CD4-positive, alpha-beta memory T cell (primary cell): ENCODE data around the gene NCLN. TPM values are rescaled to one million over a fixed set of nuclear protein-coding genes. Genes with fewer than 3 reads are reported as not detected.
A peak's percentile ranks its signal among the peaks of the same experiment; 100 is the strongest.

Source experiments
- CTCF ChIA-PET: fragments of 350-600 bp; sonication (Branson Sonifier 250); formaldehyde crosslinking; loops from one replicate; lab custom pipeline; 2021; ENCODE audit warnings: inconsistent platforms; ENCODE audit not compliant: partially characterized antibody; lab: Charles Lee
- POLR2A ChIA-PET: fragments of 350-600 bp; sonication (Branson Sonifier 250); formaldehyde crosslinking; loops from one replicate; lab custom pipeline; 2021; ENCODE audit not compliant: partially characterized antibody; lab: Charles Lee
- DNase-seq, 5 donors: peaks; one replicate each; pipeline versions ENCODE4 v3.0.0 to v3.0.0-alpha.2; 2020 to 2022; ENCODE audit warnings: mixed read lengths in 1 of 5
- H3K27ac ChIP-seq: one replicate; pipeline ENCODE4 v1.7.0; 2013; ENCODE audit warnings: low read depth, low read length
- H3K27me3 ChIP-seq: 2 replicates; pipeline ENCODE4 v1.7.0; 2013; ENCODE audit warnings: mild to moderate bottlenecking, low read length, moderate library complexity; ENCODE audit not compliant: insufficient read depth
- H3K36me3 ChIP-seq: 2 replicates; pipeline ENCODE4 v1.7.0; 2013; ENCODE audit warnings: mild to moderate bottlenecking, low read length, moderate library complexity; ENCODE audit not compliant: insufficient read depth
- H3K4me1 ChIP-seq: 2 replicates; pipeline ENCODE4 v1.7.0; 2013; ENCODE audit warnings: mild to moderate bottlenecking, low read length, moderate library complexity; ENCODE audit not compliant: insufficient read depth
- H3K4me3 ChIP-seq, 2 donors: one replicate each; pipeline ENCODE4 v1.7.0; 2013; ENCODE audit warnings: low read length in 2 of 2, mild to moderate bottlenecking in 1 of 2
- H3K9me3 ChIP-seq, 2 donors: one replicate each; pipeline ENCODE4 v1.7.0; 2013; ENCODE audit warnings: low read length in 2 of 2, control low read depth in 1 of 2; ENCODE audit not compliant: control insufficient read depth in 1 of 2
- H3K27ac Mint-ChIP-seq, 7 donors: one replicate each; pipeline ENCODE4 v1.8.0; 2020 to 2021; ENCODE audit warnings: mixed read lengths in 7 of 7, mild to moderate bottlenecking in 6 of 7, inconsistent platforms in 3 of 7, moderate library complexity in 3 of 7
- H3K27me3 Mint-ChIP-seq, 2 donors: one replicate each; pipeline ENCODE4 v1.8.0; 2020 to 2021; ENCODE audit warnings: mixed read lengths in 2 of 2
- H3K36me3 Mint-ChIP-seq, 2 donors: one replicate each; pipeline ENCODE4 v1.8.0; 2020 to 2021; ENCODE audit warnings: mixed read lengths in 2 of 2, inconsistent platforms in 1 of 2, mild to moderate bottlenecking in 1 of 2
- H3K4me1 Mint-ChIP-seq, 4 donors: one replicate each; pipeline ENCODE4 v1.8.0; 2020 to 2021; ENCODE audit warnings: mixed read lengths in 4 of 4, mild to moderate bottlenecking in 1 of 4
- H3K4me3 Mint-ChIP-seq, 8 donors: one replicate each; pipeline ENCODE4 v1.8.0; 2020 to 2021; ENCODE audit warnings: mixed read lengths in 8 of 8, mild to moderate bottlenecking in 7 of 8, moderate library complexity in 6 of 8, inconsistent platforms in 3 of 8
- H3K9me3 Mint-ChIP-seq, 8 donors: one replicate each; pipeline ENCODE4 v1.8.0; 2020 to 2021; ENCODE audit warnings: mixed read lengths in 8 of 8, mild to moderate bottlenecking in 5 of 8, inconsistent platforms in 3 of 8, moderate library complexity in 1 of 8
- intact Hi-C: fragments of 100-400 bp; cut with micrococcal nuclease; formaldehyde crosslinking; loops from one replicate; pipeline ENCODE4 v1.15.1; 2023
- polyA plus RNA-seq, 2 donors: library from polyadenylated mRNA; unstranded; fragments of 300-500 nt; fragmentation: Illumina TruSeq; gene quantifications; one replicate each; pipeline ENCODE4 v1.2.3, GENCODE V29; 2021
- total RNA-seq, 2 experiments: library from RNA; stranded (reverse); gene quantifications; one replicate each; pipeline ENCODE4 v1.2.3, GENCODE V29; 2021

Gene NCLN
- total and polyA plus RNA-seq, 4 experiments from 2014 or later: 25.1 to 59.3 (median 49.3) TPM

- intact Hi-C loops: loop anchor here (1.0 to 5.0 kb wide), 2 partner anchors 8 to 45 kb away; partner anchors contain the start of gene NCLN
- Histone ChIP-seq H3K27ac (peak overlapping the region; percentile 80), H3K9me3 (no peaks in the 10 kb centered on the region), H3K36me3 (peaks cover 16% of the 10 kb centered on the region), H3K4me1 (peaks cover 27% of the 10 kb centered on the region), H3K27me3 (no peaks in the 10 kb centered on the region), H3K4me3 (peak overlapping the region; percentile 67 to 68)
- Mint-ChIP-seq H3K4me3 (peak overlapping the region; percentile 80 to 90 (median 84)), H3K9me3 (peaks cover 0 to 2% (median 0%) of the 10 kb centered on the region in 8 donors), H3K27me3 (no peaks in the 10 kb centered on the region), H3K36me3 (peaks cover 16 to 21% of the 10 kb centered on the region in 2 donors), H3K4me1 (peaks cover 12 to 42% (median 23%) of the 10 kb centered on the region in 4 donors), H3K27ac (peak overlapping the region; percentile 92 to 98 (median 96))
- POLR2A ChIA-PET: interaction anchor here (0.9 to 2.4 kb wide), 6 partner anchors 9 to 226 kb away, joined by 3 to 23 read pairs (median 4); partner anchors contain the start of gene NCLN
- peak; percentile 56 to 89 (median 64) for DNase-seq
- CTCF ChIA-PET: interaction anchor here (0.5 to 2.0 kb wide), 5 partner anchors 13 to 107 kb away, joined by 3 to 8 read pairs (median 4); no protein-coding TSS in a partner anchor
These were observed 8.8 kb upstream of the NCLN start for GRCh38 chr19:3176715-3177501.

GRCh38 chr19:3178377-3178972, 7.3 kb upstream of the NCLN start, which contains the start of gene S1PR4:
S1PR4 (plus strand) TSS chr19:3178769; CDS start chr19:3178793, 24 bp downstream.
- Mint-ChIP-seq H3K9me3 (peaks cover 0 to 2% (median 0%) of the 10 kb centered on the region in 8 donors), H3K27ac (peak within 1 kb of the TSS; percentile 93 to 99 (median 95)), H3K36me3 (peaks cover 21 to 27% of the 10 kb centered on the region in 2 donors), H3K4me3 (peak within 1 kb of the TSS; percentile 96 to 100 (median 99)), H3K27me3 (no peaks in the 10 kb centered on the region), H3K4me1 (peaks cover 17 to 50% (median 24%) of the 10 kb centered on the region in 4 donors)
- peaks cover 16% of the 10 kb centered on the region for H3K36me3 ChIP-seq
- H3K9me3 ChIP-seq: no peaks in the 10 kb centered on the region
- peaks cover 41% of the 10 kb centered on the region for H3K4me1 ChIP-seq
- H3K27ac ChIP-seq: peak within 1 kb of the TSS; percentile 86
- no peaks in the 10 kb centered on the region for H3K27me3 ChIP-seq
- ChIA-PET CTCF (interaction anchor here (1.5 to 1.6 kb wide), 2 partner anchors 50 to 228 kb away, joined by 5 to 7 read pairs; no protein-coding TSS in a partner anchor), POLR2A (interaction anchor here (0.7 to 2.1 kb wide), 7 partner anchors 9 to 228 kb away, joined by 3 to 12 read pairs (median 4); no protein-coding TSS in a partner anchor)
- intact Hi-C loops: loop anchor here (2.0 to 5.0 kb wide), 2 partner anchors 16 to 46 kb away; no protein-coding TSS in a partner anchor
- peak; percentile 76 to 83 (median 80) for DNase-seq
- peak within 1 kb of the TSS; percentile 90 to 98 for H3K4me3 ChIP-seq

GRCh38 chr19:3178973-3179738, 6.6 kb upstream of the NCLN start:
- CTCF ChIA-PET: interaction anchor here (1.5 to 1.6 kb wide), 2 partner anchors 51 to 228 kb away, joined by 5 to 7 read pairs; no protein-coding TSS in a partner anchor
- Mint-ChIP-seq H3K4me3 (peak overlapping the region; percentile 96 to 100 (median 99)), H3K27me3 (no peaks in the 10 kb centered on the region), H3K36me3 (peaks cover 26 to 32% of the 10 kb centered on the region in 2 donors), H3K4me1 (peaks cover 20 to 56% (median 30%) of the 10 kb centered on the region in 4 donors), H3K9me3 (peaks cover 0 to 2% (median 0%) of the 10 kb centered on the region in 8 donors), H3K27ac (peak overlapping the region; percentile 92 to 99 (median 94))
- POLR2A ChIA-PET: interaction anchor here (0.7 to 2.1 kb wide), 10 partner anchors 8 to 228 kb away, joined by 3 to 12 read pairs (median 3); no protein-coding TSS in a partner anchor
- Histone ChIP-seq H3K4me1 (peaks cover 47% of the 10 kb centered on the region), H3K27ac (peak overlapping the region; percentile 86), H3K9me3 (no peaks in the 10 kb centered on the region), H3K4me3 (peak overlapping the region; percentile 90 to 98), H3K36me3 (peaks cover 21% of the 10 kb centered on the region), H3K27me3 (no peaks in the 10 kb centered on the region)
- no peak for DNase-seq
- intact Hi-C loops: loop anchor here (2.0 to 5.0 kb wide), 2 partner anchors 16 to 47 kb away; no protein-coding TSS in a partner anchor

- Mint-ChIP-seq H3K4me3 (peak overlapping the region; percentile 96 to 100 (median 99)), H3K4me1 (peaks cover 27 to 63% (median 37%) of the 10 kb centered on the region in 4 donors), H3K27me3 (no peaks in the 10 kb centered on the region), H3K27ac (peak overlapping the region; percentile 92 to 99 (median 95)), H3K36me3 (peaks cover 29 to 38% of the 10 kb centered on the region in 2 donors), H3K9me3 (peaks cover 0 to 2% (median 0%) of the 10 kb centered on the region in 8 donors)
- Histone ChIP-seq H3K36me3 (peaks cover 24% of the 10 kb centered on the region), H3K27me3 (no peaks in the 10 kb centered on the region), H3K9me3 (no peaks in the 10 kb centered on the region), H3K4me1 (peaks cover 54% of the 10 kb centered on the region), H3K27ac (peak overlapping the region; percentile 86), H3K4me3 (peak overlapping the region; percentile 90 to 98)
- intact Hi-C loops: loop anchor here (2.0 to 5.0 kb wide), 2 partner anchors 17 to 48 kb away; no protein-coding TSS in a partner anchor
- POLR2A ChIA-PET: interaction anchor here (0.8 to 2.1 kb wide), 6 partner anchors 9 to 128 kb away, joined by 3 to 12 read pairs (median 3); no protein-coding TSS in a partner anchor
- CTCF ChIA-PET: interaction anchor here (1.5 to 1.6 kb wide), 2 partner anchors 51 to 229 kb away, joined by 5 to 7 read pairs; no protein-coding TSS in a partner anchor
- DNase-seq: peak in 1 of 5 donors; percentile 53
These were observed 5.9 kb upstream of the NCLN start for GRCh38 chr19:3179739-3180293.

GRCh38 chr19:3183721-3184641, 1.7 kb upstream of the NCLN start:
- no peak overlapping the region for H3K4me3 ChIP-seq
- H3K36me3 Mint-ChIP-seq: peaks cover 29 to 48% of the 10 kb centered on the region in 2 donors
- no peaks in the 10 kb centered on the region for H3K27me3 ChIP-seq
- intact Hi-C loops: no loop called here
- H3K4me3 Mint-ChIP-seq: peak overlapping the region; percentile 87 to 97 (median 93)
- POLR2A ChIA-PET: interaction anchor here (0.6 to 2.9 kb wide), 17 partner anchors 13 to 1354 kb away, joined by 3 to 24 read pairs (median 4); partner anchors contain the start of genes GNA15, THOP1 and TLE5
- peaks cover 24% of the 10 kb centered on the region for H3K36me3 ChIP-seq
- peak overlapping the region; percentile 27 for H3K27ac ChIP-seq
- H3K9me3 ChIP-seq: no peaks in the 10 kb centered on the region
- H3K9me3 Mint-ChIP-seq: peaks cover 0 to 2% (median 0%) of the 10 kb centered on the region in 8 donors
- CTCF ChIA-PET: interaction anchor here (0.8 to 2.1 kb wide), 3 partner anchors 20 to 233 kb away, joined by 3 to 7 read pairs (median 5); no protein-coding TSS in a partner anchor
- DNase-seq: no peak
- H3K4me1 ChIP-seq: peaks cover 66% of the 10 kb centered on the region
- peaks cover 30 to 74% (median 45%) of the 10 kb centered on the region in 4 donors for H3K4me1 Mint-ChIP-seq
- H3K27me3 Mint-ChIP-seq: no peaks in the 10 kb centered on the region
- H3K27ac Mint-ChIP-seq: peak overlapping the region; percentile 88 to 97 (median 94)
